Trophoblast cell (in vitro differentiated cells and primary cell): Measurements from ENCODE around the gene SPATA2.
"Not testable (repeated sequence)": the region's sequence is repeated elsewhere in the genome, so short reads cannot be mapped to it uniquely, and the experiment has no call there.

Experiments
- DNase-seq, 2 donors: peaks; one replicate each; pipeline ENCODE4 v3.0.0-alpha.2; 2016
- H2AFZ ChIP-seq: 2 replicates; pipeline ENCODE4 v1.6.1; 2013; ENCODE audit warnings: low read length, moderate library complexity, mild to moderate bottlenecking; ENCODE audit not compliant: insufficient read depth, poor library complexity
- H2AK5ac ChIP-seq: 2 replicates; pipeline ENCODE4 v1.6.1; 2013; ENCODE audit warnings: mild to moderate bottlenecking, low read length
- H2BK120ac ChIP-seq: 2 replicates; pipeline ENCODE4 v1.6.1; 2013; ENCODE audit warnings: low read length, mild to moderate bottlenecking, moderate library complexity; ENCODE audit not compliant: insufficient read depth, poor library complexity
- H2BK12ac ChIP-seq: 2 replicates; pipeline ENCODE4 v1.6.1; 2013; ENCODE audit warnings: mild to moderate bottlenecking, low read length, moderate library complexity
- H2BK5ac ChIP-seq: 2 replicates; pipeline ENCODE4 v1.6.1; 2013; ENCODE audit warnings: low read length, low read depth, moderate library complexity, mild to moderate bottlenecking; ENCODE audit not compliant: poor library complexity
- H3K14ac ChIP-seq: 2 replicates; pipeline ENCODE4 v1.6.1; 2013; ENCODE audit warnings: mild to moderate bottlenecking, low read length
- H3K18ac ChIP-seq: 2 replicates; pipeline ENCODE4 v1.6.1; 2013; ENCODE audit warnings: mild to moderate bottlenecking, low read length
- H3K23ac ChIP-seq: 2 replicates; pipeline ENCODE4 v1.6.1; 2013; ENCODE audit warnings: low read length
- H3K27ac ChIP-seq: 2 replicates; pipeline ENCODE4 v1.5.1; 2013; ENCODE audit warnings: low read depth, mild to moderate bottlenecking, inconsistent platforms, low read length, moderate library complexity
- H3K27me3 ChIP-seq: 2 replicates; pipeline ENCODE4 v1.6.1; 2013; ENCODE audit warnings: inconsistent platforms, mild to moderate bottlenecking, low read length, moderate library complexity; ENCODE audit not compliant: insufficient read depth
- H3K36me3 ChIP-seq, 2 experiments: 1 replicate in 1 of 2; 2 replicates in 1 of 2; pipeline ENCODE4 v1.6.1; 2013; ENCODE audit warnings: low read length in 2 of 2, mild to moderate bottlenecking in 2 of 2, moderate library complexity in 1 of 2; ENCODE audit not compliant: insufficient read depth in 2 of 2, control insufficient read depth in 1 of 2
- H3K4ac ChIP-seq: 2 replicates; pipeline ENCODE4 v1.6.1; 2013; ENCODE audit warnings: low read depth, mild to moderate bottlenecking, low read length, moderate library complexity
- H3K4me1 ChIP-seq, 2 experiments: 1 replicate in 1 of 2; 2 replicates in 1 of 2; pipeline ENCODE4 v1.6.1; 2013; ENCODE audit warnings: low read length in 2 of 2, mild to moderate bottlenecking in 2 of 2, moderate library complexity in 1 of 2; ENCODE audit not compliant: insufficient read depth in 2 of 2, control insufficient read depth in 1 of 2
- H3K4me2 ChIP-seq: 2 replicates; pipeline ENCODE4 v1.6.1; 2013; ENCODE audit warnings: inconsistent platforms, mild to moderate bottlenecking, low read length, moderate library complexity
- H3K4me3 ChIP-seq: 2 replicates; pipeline ENCODE4 v1.5.1; 2013; ENCODE audit warnings: mild to moderate bottlenecking, low read depth, low read length, inconsistent platforms
- H3K79me1 ChIP-seq: one replicate; pipeline ENCODE4 v1.6.1; 2013; ENCODE audit warnings: low read length
- H3K79me2 ChIP-seq: 2 replicates; pipeline ENCODE4 v1.6.1; 2013; ENCODE audit warnings: low read length, mild to moderate bottlenecking; ENCODE audit not compliant: control insufficient read depth, insufficient read depth, poor library complexity
- H3K9ac ChIP-seq: 2 replicates; pipeline ENCODE4 v1.6.1; 2013; ENCODE audit warnings: mild to moderate bottlenecking, low read length
- H3K9me3 ChIP-seq: 2 replicates; pipeline ENCODE4 v1.6.1; 2013; ENCODE audit warnings: low read depth, mild to moderate bottlenecking, control low read depth, inconsistent platforms, low read length; ENCODE audit not compliant: insufficient read depth
- H4K12ac ChIP-seq: 2 replicates; pipeline ENCODE4 v1.6.1; 2013; ENCODE audit warnings: low read depth, mild to moderate bottlenecking, low read length, moderate library complexity
- H4K8ac ChIP-seq: 2 replicates; pipeline ENCODE4 v1.6.1; 2013; ENCODE audit warnings: low read depth, mild to moderate bottlenecking, low read length, moderate library complexity
- H4K91ac ChIP-seq: one replicate; pipeline ENCODE4 v1.6.1; 2013; ENCODE audit warnings: low read depth, mild to moderate bottlenecking, low read length, moderate library complexity
- WGBS: extraction: QIAGEN DNeasy Blood & Tissue Kit; methylation state at CpG from one replicate; pipeline ENCODE4 v1.1.7; 2013; ENCODE audit warnings: missing lambda C conversion rate; ENCODE audit not compliant: insufficient read length, insufficient coverage; ENCODE audit errors: extremely low coverage; 5-methylcytosine and 5-hydroxymethylcytosine counted together

Gene SPATA2

DNA sequence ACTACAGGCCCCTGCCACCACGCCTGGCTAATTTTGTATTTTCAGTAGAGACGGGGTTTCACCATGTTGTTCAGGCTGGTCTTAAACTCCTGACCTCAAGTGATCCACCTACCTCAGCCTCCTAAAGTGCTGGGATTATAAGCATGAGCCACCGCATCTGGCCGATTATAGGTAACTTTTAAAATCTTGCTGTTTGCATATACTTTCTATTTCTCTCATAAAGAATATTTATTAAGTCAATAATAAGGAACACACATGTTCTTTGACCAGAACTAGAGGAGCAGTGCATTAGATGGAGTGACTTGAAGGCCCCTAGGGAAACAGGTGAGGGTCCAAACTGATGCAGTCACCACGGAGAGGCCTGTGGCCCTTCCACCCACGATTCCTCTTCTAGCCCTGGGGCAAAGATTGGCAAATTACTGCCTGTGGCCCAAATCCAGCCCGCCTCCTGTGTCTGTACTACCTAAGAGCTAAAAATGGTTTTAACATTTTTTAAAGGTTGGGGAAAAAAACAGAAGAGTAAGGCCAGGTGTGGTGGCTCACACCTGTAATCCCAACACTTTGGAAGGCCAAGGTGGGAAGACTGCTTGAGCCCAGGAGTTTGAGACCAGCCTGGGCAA is 19.7 kb downstream of the SPATA2 start:
- not testable (repeated sequence) for H3K27me3 ChIP-seq, H2AFZ ChIP-seq, H3K23ac ChIP-seq, H2BK120ac ChIP-seq, H3K79me2 ChIP-seq, H4K91ac ChIP-seq, H2BK12ac ChIP-seq, H3K4me1 ChIP-seq, H2BK5ac ChIP-seq, DNase-seq, H4K8ac ChIP-seq, H3K4ac ChIP-seq, H3K4me2 ChIP-seq, H3K79me1 ChIP-seq, H3K9ac ChIP-seq, H2AK5ac ChIP-seq, H3K14ac ChIP-seq, H3K36me3 ChIP-seq, H3K18ac ChIP-seq, H3K27ac ChIP-seq, H4K12ac ChIP-seq, H3K9me3 ChIP-seq, H3K4me3 ChIP-seq
- no CpG with 5 or more reads among the region's 7 CpGs for WGBS

- Histone ChIP-seq H4K12ac (no peak overlapping the region), H3K4ac (no peak overlapping the region), H3K27me3 (no peaks in the 10 kb centered on the region), H3K9me3 (no peaks in the 10 kb centered on the region), H4K91ac (no peak overlapping the region), H2AFZ (no peak overlapping the region), H2BK120ac (no peak overlapping the region), H3K4me3 (no peak overlapping the region), H3K36me3 (no peaks in the 10 kb centered on the region), H3K9ac (no peak overlapping the region), H2BK12ac (no peak overlapping the region), H2AK5ac (no peak overlapping the region), H3K23ac (no peak overlapping the region), H3K4me1 (no peaks in the 10 kb centered on the region), H3K4me2 (no peak overlapping the region), H3K27ac (no peak overlapping the region), H3K18ac (no peak overlapping the region), H3K79me2 (no peaks in the 10 kb centered on the region), H3K14ac (no peak overlapping the region), H4K8ac (no peak overlapping the region), H3K79me1 (no peaks in the 10 kb centered on the region), H2BK5ac (no peak overlapping the region)
- DNase-seq, result no peak
- WGBS, result no CpG with 5 or more reads among the region's 6 CpGs
Measured at GRCh38 chr20:49894073-49894470, 21.3 kb downstream of the SPATA2 start.

DNA sequence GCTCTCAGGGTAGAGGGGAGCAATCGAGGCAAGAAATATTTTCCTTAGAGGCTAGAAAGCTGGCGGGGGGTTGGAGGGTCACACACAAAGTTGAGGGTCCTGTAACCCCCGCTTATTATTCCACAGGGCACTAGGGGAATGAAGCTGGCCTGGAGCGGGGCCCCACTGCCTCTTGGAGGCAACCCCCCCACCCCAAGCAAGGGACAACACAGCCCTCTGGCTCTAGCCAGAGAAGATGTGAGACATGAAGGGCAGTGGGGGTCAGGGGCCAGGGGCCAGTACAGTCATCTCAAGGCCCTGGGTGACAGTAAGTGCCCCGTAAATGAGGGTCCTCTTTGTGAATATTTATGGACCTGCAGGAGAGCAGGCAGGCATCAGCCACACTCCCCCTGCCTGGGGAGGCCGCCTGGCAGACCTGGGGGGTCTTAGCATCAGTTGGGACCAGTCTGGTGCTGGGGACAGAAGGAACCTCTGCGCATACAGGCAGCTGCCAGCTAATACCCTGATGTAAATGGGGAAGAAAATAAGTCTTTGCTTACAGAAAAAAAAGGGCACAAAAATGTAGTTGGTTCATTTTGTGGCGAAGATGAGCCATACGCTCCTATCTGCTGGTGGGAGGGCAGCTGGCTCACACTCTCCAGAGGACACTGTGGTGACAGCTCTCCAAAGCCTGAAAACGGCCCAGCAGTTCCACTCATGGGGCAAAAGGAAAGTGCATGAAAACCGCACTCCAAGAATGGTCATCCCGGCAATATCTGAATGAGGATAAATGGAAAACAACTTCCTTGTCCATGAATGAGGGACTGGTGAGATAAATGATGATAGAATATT is 21.9 kb downstream of the SPATA2 start:
- no peak overlapping the region for H3K14ac ChIP-seq
- H3K4me3 ChIP-seq, result no peak overlapping the region
- H3K27ac ChIP-seq, result no peak overlapping the region
- H2BK5ac ChIP-seq, result no peak overlapping the region
- no peaks in the 10 kb centered on the region for H3K27me3 ChIP-seq
- H2AFZ ChIP-seq, result no peak overlapping the region
- H2BK12ac ChIP-seq, result no peak overlapping the region
- H3K4me1 ChIP-seq, result no peaks in the 10 kb centered on the region
- no CpG with 5 or more reads among the region's 12 CpGs for WGBS
- no peaks in the 10 kb centered on the region for H3K36me3 ChIP-seq
- no peak overlapping the region for H3K23ac ChIP-seq
- no peak overlapping the region for H4K91ac ChIP-seq
- H3K9ac ChIP-seq, result no peak overlapping the region
- no peak overlapping the region for H4K12ac ChIP-seq
- no peaks in the 10 kb centered on the region for H3K9me3 ChIP-seq
- no peak overlapping the region for H4K8ac ChIP-seq
- no peaks in the 10 kb centered on the region for H3K79me1 ChIP-seq
- H2AK5ac ChIP-seq, result no peak overlapping the region
- no peak overlapping the region for H2BK120ac ChIP-seq
- no peak overlapping the region for H3K18ac ChIP-seq
- H3K4me2 ChIP-seq, result no peak overlapping the region
- H3K4ac ChIP-seq, result no peak overlapping the region
- DNase-seq, result peak; percentile 25 to 65
- H3K79me2 ChIP-seq, result no peaks in the 10 kb centered on the region

DNA sequence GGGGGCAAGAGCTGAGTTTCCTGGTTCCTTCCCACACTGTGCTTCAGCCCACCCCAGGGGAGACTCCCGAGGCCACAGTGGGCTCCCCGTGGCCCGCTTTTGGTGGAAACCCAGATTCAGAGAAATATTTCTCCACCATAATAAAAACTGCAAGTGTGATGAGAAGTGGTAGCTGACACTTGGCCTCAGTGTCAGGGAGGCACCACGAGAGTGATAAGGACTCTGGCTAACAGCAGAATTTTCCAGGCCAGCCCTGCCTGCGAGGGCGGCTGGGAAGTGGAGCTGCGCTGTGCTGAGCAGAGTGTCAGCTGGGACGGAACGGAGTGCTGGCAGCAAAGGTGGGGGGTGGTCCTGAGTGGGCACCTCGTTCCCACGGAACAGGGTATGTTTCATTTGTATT is 22.5 kb downstream of the SPATA2 start:
- Histone ChIP-seq H3K36me3 (no peaks in the 10 kb centered on the region), H3K18ac (no peak overlapping the region), H3K4me3 (no peak overlapping the region), H4K12ac (no peak overlapping the region), H2AK5ac (no peak overlapping the region), H3K9ac (no peak overlapping the region), H3K27ac (no peak overlapping the region), H3K4me1 (no peaks in the 10 kb centered on the region), H3K79me2 (no peaks in the 10 kb centered on the region), H3K23ac (no peak overlapping the region), H2BK5ac (no peak overlapping the region), H3K27me3 (no peaks in the 10 kb centered on the region), H4K8ac (no peak overlapping the region), H2BK120ac (no peak overlapping the region), H2BK12ac (no peak overlapping the region), H3K79me1 (no peaks in the 10 kb centered on the region), H3K14ac (no peak overlapping the region), H3K4ac (no peak overlapping the region), H4K91ac (no peak overlapping the region), H3K9me3 (no peaks in the 10 kb centered on the region), H3K4me2 (no peak overlapping the region), H2AFZ (no peak overlapping the region)
- WGBS, result no CpG with 5 or more reads among the region's 11 CpGs
- DNase-seq, result no peak
